Gastroesophageal sphincter (tissue), 3 donors: ENCODE data around the gene NCKAP5.

Experiments used
- EP300 ChIP-seq: sonication (generic); formaldehyde crosslinking; IDR thresholded peaks from one replicate; pipeline ENCODE4 v1.6.1; 2017; ENCODE audit warnings: antibody characterized with exemption, mild to moderate bottlenecking
- POLR2A ChIP-seq, 2 donors: fragments of 450-650 bp; IDR thresholded peaks; one replicate each; pipeline ENCODE4 v1.6.1; 2017; ENCODE audit warnings: antibody characterized with exemption in 2 of 2, mild to moderate bottlenecking in 2 of 2, moderate library complexity in 1 of 2
- TF ChIP-seq, protein P1 (sequence below), 4 experiments: fragments of 200-600 bp in 2 of 4; fragments of 450-650 bp in 2 of 4; sonication (generic) in 1 of 4; IDR thresholded peaks; one replicate each; pipeline ENCODE4 v1.5.1; 2017 to 2019; ENCODE audit warnings: antibody characterized with exemption in 4 of 4, mild to moderate bottlenecking in 2 of 4, moderate library complexity in 2 of 4

DNA sequence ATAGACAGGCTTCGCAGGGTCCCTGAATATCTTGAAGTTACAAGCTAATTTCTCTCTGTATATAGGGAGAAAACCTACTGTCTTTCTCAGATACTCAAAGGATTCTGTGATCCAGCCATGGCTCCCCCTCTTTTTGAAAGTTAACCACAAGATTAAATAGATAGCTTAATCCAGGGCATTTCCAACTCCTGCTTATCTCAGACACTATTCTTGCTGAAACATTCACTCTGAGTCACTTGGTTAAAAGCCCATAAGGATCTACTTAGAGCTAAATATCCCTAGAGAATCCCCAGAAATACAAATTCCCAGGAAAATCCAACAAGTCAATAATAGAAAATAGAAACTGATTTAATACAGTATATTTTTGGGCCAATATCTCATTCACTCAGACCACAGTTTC, 719.1 kb downstream of the NCKAP5 start:
- TF ChIP-seq, protein P1, sequence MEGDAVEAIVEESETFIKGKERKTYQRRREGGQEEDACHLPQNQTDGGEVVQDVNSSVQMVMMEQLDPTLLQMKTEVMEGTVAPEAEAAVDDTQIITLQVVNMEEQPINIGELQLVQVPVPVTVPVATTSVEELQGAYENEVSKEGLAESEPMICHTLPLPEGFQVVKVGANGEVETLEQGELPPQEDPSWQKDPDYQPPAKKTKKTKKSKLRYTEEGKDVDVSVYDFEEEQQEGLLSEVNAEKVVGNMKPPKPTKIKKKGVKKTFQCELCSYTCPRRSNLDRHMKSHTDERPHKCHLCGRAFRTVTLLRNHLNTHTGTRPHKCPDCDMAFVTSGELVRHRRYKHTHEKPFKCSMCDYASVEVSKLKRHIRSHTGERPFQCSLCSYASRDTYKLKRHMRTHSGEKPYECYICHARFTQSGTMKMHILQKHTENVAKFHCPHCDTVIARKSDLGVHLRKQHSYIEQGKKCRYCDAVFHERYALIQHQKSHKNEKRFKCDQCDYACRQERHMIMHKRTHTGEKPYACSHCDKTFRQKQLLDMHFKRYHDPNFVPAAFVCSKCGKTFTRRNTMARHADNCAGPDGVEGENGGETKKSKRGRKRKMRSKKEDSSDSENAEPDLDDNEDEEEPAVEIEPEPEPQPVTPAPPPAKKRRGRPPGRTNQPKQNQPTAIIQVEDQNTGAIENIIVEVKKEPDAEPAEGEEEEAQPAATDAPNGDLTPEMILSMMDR (IDR thresholded peaks at IDR 0.05): no peak
- TF ChIP-seq EP300: no peak
- no peak for TF ChIP-seq POLR2A (IDR thresholded peaks at IDR 0.05)
